HepG2 (cell line): ENCODE measurements around the gene IGFBP5.

Experiments
- ATF1 ChIP-seq: IDR thresholded peaks from 2 replicates; pipeline ENCODE4 v1.6.1; 2016; ENCODE audit warnings: mild to moderate bottlenecking, control low read depth
- EP300 ChIP-seq, 3 experiments: sonication (generic) in 1 of 3; formaldehyde crosslinking in 1 of 3; IDR thresholded peaks; 2 replicates each; pipeline versions ENCODE4 v1.5.1 to v1.6.1; 2011 to 2020; ENCODE audit warnings: low read depth in 2 of 3, low read length in 2 of 3, borderline replicate concordance in 1 of 3, improper control_type of control experiment in 1 of 3, mild to moderate bottlenecking in 1 of 3, missing genetic modification reagents in 1 of 3, moderate library complexity in 1 of 3
- PRDM15 ChIP-seq: sonication (generic); formaldehyde crosslinking; IDR thresholded peaks from 2 replicates; pipeline ENCODE4 v1.4.0; 2020; ENCODE audit warnings: missing genetic modification reagents
- ZBTB1 ChIP-seq: sonication (generic); formaldehyde crosslinking; IDR thresholded peaks from 2 replicates; pipeline ENCODE4 v1.4.0; 2020; ENCODE audit warnings: missing genetic modification reagents, borderline replicate concordance
- ZNF34 ChIP-seq: sonication (generic); formaldehyde crosslinking; IDR thresholded peaks from 2 replicates; pipeline ENCODE4 v1.4.0; 2020; ENCODE audit warnings: mild to moderate bottlenecking, missing genetic modification reagents, borderline replicate concordance

GRCh38 chr2:216632346-216632951 is 62.9 kb downstream of the IGFBP5 start:
- TF ChIP-seq ZNF34 (no peak), ATF1 (no peak), PRDM15 (no peak), ZBTB1 (CRISPR knock-in tag) (no peak), EP300 (IDR thresholded peaks at IDR 0.05; ENCODE audit: low read depth in 2 of 2, low read length in 2 of 2) (no peak), EP300 (CRISPR knock-in tag; IDR thresholded peaks at IDR 0.05; ENCODE audit: borderline replicate concordance) (no peak)
